ENCODE data around the gene BIN1. TPM values are rescaled to one million over a fixed set of nuclear protein-coding genes. Genes with fewer than 3 reads are reported as not detected.

BIN1 gene
- polyA plus RNA-seq, 1 of the 3 experiments (the other 2 are of a cell fraction): 40.3 TPM

- H3K9me2 ChIP-seq: no peaks in the 10 kb centered on the region
- no peak overlapping the region for H3K4me3 ChIP-seq (ENCODE audit: low read depth in 2 of 2, low read length in 1 of 2)
- no peak overlapping the region for H3K4me2 ChIP-seq
- no peak overlapping the region for H2AFZ ChIP-seq (ENCODE audit: low read depth)
- H3K27ac ChIP-seq (ENCODE audit: low read depth in 2 of 2, low read length in 1 of 2): no peak overlapping the region
- 63% methylated on average over 5 of the region's 5 CpGs for WGBS (ENCODE audit: low lambda C conversion rate)
- CTCF ChIA-PET: interaction anchor here (0.9 to 1.2 kb wide), 2 partner anchors 207 to 473 kb away, joined by 3 read pairs; no protein-coding TSS in a partner anchor
- H3K79me2 ChIP-seq (ENCODE audit: insufficient read depth): no peaks in the 10 kb centered on the region
- H3K9me3 ChIP-seq: no peaks in the 10 kb centered on the region
- no peak for DNase-seq
- no peak for TF ChIP-seq FOSL2 (IDR thresholded peaks at IDR 0.05; ENCODE audit: borderline replicate concordance, low read depth)
- no peak for TF ChIP-seq SIN3A (IDR thresholded peaks at IDR 0.05; ENCODE audit: borderline replicate concordance, low read depth, low read length)
- TF ChIP-seq, protein P1, sequence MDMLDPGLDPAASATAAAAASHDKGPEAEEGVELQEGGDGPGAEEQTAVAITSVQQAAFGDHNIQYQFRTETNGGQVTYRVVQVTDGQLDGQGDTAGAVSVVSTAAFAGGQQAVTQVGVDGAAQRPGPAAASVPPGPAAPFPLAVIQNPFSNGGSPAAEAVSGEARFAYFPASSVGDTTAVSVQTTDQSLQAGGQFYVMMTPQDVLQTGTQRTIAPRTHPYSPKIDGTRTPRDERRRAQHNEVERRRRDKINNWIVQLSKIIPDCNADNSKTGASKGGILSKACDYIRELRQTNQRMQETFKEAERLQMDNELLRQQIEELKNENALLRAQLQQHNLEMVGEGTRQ (IDR thresholded peaks at IDR 0.05; ENCODE audit: borderline replicate concordance, low read depth, low read length): no peak
- no peak for TF ChIP-seq FOXJ3 (CRISPR knock-in tag; IDR thresholded peaks at IDR 0.05)
- TF ChIP-seq ZBTB33 (IDR thresholded peaks at IDR 0.05; ENCODE audit: borderline replicate concordance, low read depth): no peak
- TF ChIP-seq TAF1 (IDR thresholded peaks at IDR 0.05; ENCODE audit: borderline replicate concordance, low read depth, low read length): no peak
- no peak for TF ChIP-seq EZH2phosphoT487 (IDR thresholded peaks at IDR 0.05; ENCODE audit: borderline replicate concordance, low read depth)
- TF ChIP-seq POLR2AphosphoS5 (IDR thresholded peaks at IDR 0.05; ENCODE audit: low read depth, low read length): no peak
- no peak for TF ChIP-seq NRF1 (IDR thresholded peaks at IDR 0.05; ENCODE audit: low read depth, low read length)
- TF ChIP-seq RAD21 (IDR thresholded peaks at IDR 0.05; ENCODE audit: low read length): no peak
- TF ChIP-seq, protein P2, sequence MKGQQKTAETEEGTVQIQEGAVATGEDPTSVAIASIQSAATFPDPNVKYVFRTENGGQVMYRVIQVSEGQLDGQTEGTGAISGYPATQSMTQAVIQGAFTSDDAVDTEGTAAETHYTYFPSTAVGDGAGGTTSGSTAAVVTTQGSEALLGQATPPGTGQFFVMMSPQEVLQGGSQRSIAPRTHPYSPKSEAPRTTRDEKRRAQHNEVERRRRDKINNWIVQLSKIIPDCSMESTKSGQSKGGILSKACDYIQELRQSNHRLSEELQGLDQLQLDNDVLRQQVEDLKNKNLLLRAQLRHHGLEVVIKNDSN (IDR thresholded peaks at IDR 0.05; ENCODE audit: borderline replicate concordance, low read depth): no peak
- TF ChIP-seq IRF3 (IDR thresholded peaks at IDR 0.05; ENCODE audit: low read depth, low read length): no peak
- no peak for TF ChIP-seq GABPA (IDR thresholded peaks at IDR 0.05; ENCODE audit: low read depth)
- TF ChIP-seq CHD2 (IDR thresholded peaks at IDR 0.05; ENCODE audit: low read length, partially characterized antibody): no peak
- no peak for TF ChIP-seq EP300 (IDR thresholded peaks at IDR 0.05; ENCODE audit: borderline replicate concordance in 1 of 2, low read depth in 1 of 2, low read length in 1 of 2)
- H3K9ac ChIP-seq: no peak overlapping the region
- peaks cover 0 to 2% of the 10 kb centered on the region in 2 experiments; a peak in 1 of 4 replicates for H3K4me1 ChIP-seq (ENCODE audit: control insufficient read depth in 1 of 2, insufficient read depth in 2 of 2, low read depth in 1 of 2, low read length in 1 of 2)
- no peaks in the 10 kb centered on the region for H4K20me1 ChIP-seq (ENCODE audit: insufficient read depth)
- no peaks in the 10 kb centered on the region for H3F3A ChIP-seq (replicated peaks; ENCODE audit: insufficient read depth)
- H3K27me3 ChIP-seq (ENCODE audit: insufficient read depth): no peaks in the 10 kb centered on the region
- no peaks in the 10 kb centered on the region for H3K36me3 ChIP-seq (replicated peaks in 1 of 2; ENCODE audit: control insufficient read depth in 1 of 2, insufficient read depth in 2 of 2, low read length in 1 of 2)
- POLR2A ChIA-PET: no interaction called here
Measured at GRCh38 chr2:127000937-127001336, 106.0 kb downstream of the BIN1 start.
